HFFc6 (cell line): ENCODE data around the gene ZNF106. TPM values are rescaled to one million over a fixed set of nuclear protein-coding genes. Genes with fewer than 3 reads are reported as not detected.

Experiments used
- DNase-seq: peaks from one replicate; pipeline ENCODE4 v3.0.0-alpha.2; 2018
- H3K27ac Mint-ChIP-seq: 2 replicates; pipeline ENCODE4 v1.8.0; 2020; ENCODE audit warnings: mild to moderate bottlenecking, mixed read lengths
- H3K27me3 Mint-ChIP-seq: 2 replicates; pipeline ENCODE4 v1.8.0; 2021; ENCODE audit warnings: mild to moderate bottlenecking, moderate library complexity, mixed read lengths; ENCODE audit not compliant: insufficient read depth
- H3K36me3 Mint-ChIP-seq: 2 replicates; pipeline ENCODE4 v1.8.0; 2021; ENCODE audit warnings: low read depth, mixed read lengths
- H3K4me1 Mint-ChIP-seq: 2 replicates; pipeline ENCODE4 v1.8.0; 2020; ENCODE audit warnings: low read depth, mixed read lengths
- H3K4me3 Mint-ChIP-seq: 2 replicates; pipeline ENCODE4 v1.8.0; 2020; ENCODE audit warnings: mild to moderate bottlenecking, moderate library complexity, mixed read lengths
- H3K9me3 Mint-ChIP-seq: 2 replicates; pipeline ENCODE4 v1.8.0; 2020; ENCODE audit warnings: mild to moderate bottlenecking, mixed read lengths
- CTCF ChIP-seq: fragments of 200-600 bp; sonication (generic); IDR thresholded peaks from 2 replicates; pipeline ENCODE4 v1.5.0; 2021; ENCODE audit warnings: antibody characterized with exemption, mild to moderate bottlenecking
- total RNA-seq, 6 experiments: library from RNA; stranded (reverse); fragmentation: NEBNext Ultra II Directional; extraction: Animal tissue kit (Norgen Biotek cat#: 25700); gene quantifications; 2 replicates in 1 of 6; 3 replicates in 5 of 6; pipeline ENCODE4 v1.2.3, GENCODE V29; 2021

Gene ZNF106
- total RNA-seq, 6 experiments from 2014 or later = 51.5 to 58.9 (median 56.1) TPM

- Mint-ChIP-seq H3K27me3 (peaks cover 1% of the 10 kb centered on the region; the same call in 1 of the 2 replicates), H3K27ac (no peak overlapping the region)
Observed at GRCh38 chr15:42502477-42502876, 11.5 kb upstream of the ZNF106 start.

GRCh38 chr15:42499858-42500609, 9.1 kb upstream of the ZNF106 start:
- H3K9me3 Mint-ChIP-seq = no peaks in the 10 kb centered on the region
- TF ChIP-seq CTCF = no peak
- H3K4me3 Mint-ChIP-seq = no peak overlapping the region
- peaks cover 2% of the 10 kb centered on the region; the same call in 1 of the 2 replicates for H3K27me3 Mint-ChIP-seq
- H3K36me3 Mint-ChIP-seq = peaks cover 8% of the 10 kb centered on the region
- peak overlapping the region; percentile 75 for H3K27ac Mint-ChIP-seq
- no peak for DNase-seq
- peaks cover 44% of the 10 kb centered on the region for H3K4me1 Mint-ChIP-seq

More at GRCh38 chr15:42502477-42502876, 11.5 kb upstream of the ZNF106 start:
- no peak overlapping the region for H3K4me3 Mint-ChIP-seq
- H3K9me3 Mint-ChIP-seq = no peaks in the 10 kb centered on the region
- H3K4me1 Mint-ChIP-seq = peaks cover 37% of the 10 kb centered on the region
- no peak for TF ChIP-seq CTCF
- no peaks in the 10 kb centered on the region; the same call in 1 of the 2 replicates for H3K36me3 Mint-ChIP-seq
- no peak for DNase-seq

GRCh38 chr15:42498212-42499068, 7.5 kb upstream of the ZNF106 start:
- no peak for DNase-seq
- Mint-ChIP-seq H3K36me3 (peaks cover 8% of the 10 kb centered on the region), H3K4me1 (peaks cover 60% of the 10 kb centered on the region), H3K27me3 (peaks cover 2% of the 10 kb centered on the region; the same call in 1 of the 2 replicates), H3K4me3 (no peak overlapping the region), H3K27ac (peak overlapping the region; percentile 73; the same call in 1 of the 2 replicates), H3K9me3 (no peaks in the 10 kb centered on the region)
- TF ChIP-seq CTCF = no peak

GRCh38 chr15:42495361-42496212, 4.6 kb upstream of the ZNF106 start, which contains the start of gene SNAP23:
TSS of gene SNAP23 (plus strand) at chr15:42495634. CDS start at chr15:42511847, 16,213 bp downstream.
- no peak for TF ChIP-seq CTCF
- H3K4me3 Mint-ChIP-seq = peak within 1 kb of the TSS; percentile 98
- peaks cover 70% of the 10 kb centered on the region for H3K4me1 Mint-ChIP-seq
- peaks cover 8% of the 10 kb centered on the region for H3K36me3 Mint-ChIP-seq
- DNase-seq = peak; percentile 96
- no peaks in the 10 kb centered on the region for H3K9me3 Mint-ChIP-seq
- H3K27ac Mint-ChIP-seq = peak within 1 kb of the TSS; percentile 94
- H3K27me3 Mint-ChIP-seq = peaks cover 5% of the 10 kb centered on the region; the same call in 1 of the 2 replicates

GRCh38 chr15:42494998-42495360, 4.0 kb upstream of the ZNF106 start:
- peak; percentile 71 for DNase-seq
- H3K9me3 Mint-ChIP-seq = no peaks in the 10 kb centered on the region
- peak overlapping the region; percentile 98 for H3K4me3 Mint-ChIP-seq
- no peak for TF ChIP-seq CTCF
- peaks cover 8% of the 10 kb centered on the region for H3K36me3 Mint-ChIP-seq
- peak overlapping the region; percentile 94 for H3K27ac Mint-ChIP-seq
- H3K27me3 Mint-ChIP-seq = peaks cover 5% of the 10 kb centered on the region; the same call in 1 of the 2 replicates
- peaks cover 64% of the 10 kb centered on the region for H3K4me1 Mint-ChIP-seq
